Activated T-helper 9 cell treated with anti-CD3 and anti-CD28 coated beads, Interleukin-2, amount 50 U/mL, for 16 hours (primary cell): Measurements from ENCODE around the gene EGFL6.
"Not testable (repeated sequence)": the region's sequence is repeated elsewhere in the genome, so short reads cannot be mapped to it uniquely, and the experiment has no call there.

ENCODE experiments used
- DNase-seq: peaks from one replicate; pipeline ENCODE4 v3.0.0-alpha.2; 2020; ENCODE audit warnings: low read depth

The EGFL6 gene

GRCh38 chrX:13652850-13653693 lies 83.7 kb downstream of the EGFL6 start, which contains the start of gene TCEANC:
TCEANC (plus strand) TSS chrX:13653141; CDS start chrX:13662509, 9,368 bp downstream.
- DNase-seq = peak; percentile 96

- DNase-seq = no peak
These were observed 84.7 kb downstream of the EGFL6 start for GRCh38 chrX:13654116-13654515.

- no peak for DNase-seq
These were observed 86.3 kb downstream of the EGFL6 start for GRCh38 chrX:13655674-13656073.

GRCh38 chrX:13658602-13659001 lies 89.2 kb downstream of the EGFL6 start:
- DNase-seq = no peak

GRCh38 chrX:13659063-13659462 lies 89.7 kb downstream of the EGFL6 start:
- no peak for DNase-seq

GRCh38 chrX:13661735-13662288 lies 92.4 kb downstream of the EGFL6 start:
- no peak for DNase-seq

- DNase-seq = no peak
These were observed 93.0 kb downstream of the EGFL6 start for GRCh38 chrX:13662355-13662791.

GRCh38 chrX:13664020-13664419 lies 94.6 kb downstream of the EGFL6 start:
- DNase-seq = no peak

- no peak for DNase-seq
These were observed 97.4 kb downstream of the EGFL6 start for GRCh38 chrX:13666836-13667235.

GRCh38 chrX:13667919-13668318 lies 98.5 kb downstream of the EGFL6 start:
- DNase-seq = no peak

GRCh38 chrX:13669246-13669737 lies 99.9 kb downstream of the EGFL6 start:
- DNase-seq = peak; percentile 51

GRCh38 chrX:13669755-13670154 lies 100.4 kb downstream of the EGFL6 start:
- DNase-seq = not testable (repeated sequence)

GRCh38 chrX:13670197-13670596 lies 100.8 kb downstream of the EGFL6 start:
- no peak for DNase-seq

- DNase-seq = no peak
These were observed 103.6 kb downstream of the EGFL6 start for GRCh38 chrX:13673016-13673415.

- DNase-seq = no peak
These were observed 107.5 kb downstream of the EGFL6 start for GRCh38 chrX:13676885-13677284.

GRCh38 chrX:13679700-13680099 lies 110.3 kb downstream of the EGFL6 start:
- DNase-seq = not testable (repeated sequence)

GRCh38 chrX:13681595-13681994 lies 112.2 kb downstream of the EGFL6 start:
- no peak for DNase-seq
